Natural killer cell (primary cell): Measurements from ENCODE around the gene FOXI1. TPM values are rescaled to one million over a fixed set of nuclear protein-coding genes. Genes with fewer than 3 reads are reported as not detected.

Experiments
- ATAC-seq, 3 donors: fragments of 150-1000 bp in 2 of 3; fragments of 200-7000 bp in 1 of 3; cut with Tn5 transposase; 1 replicate in 1 of 3; 2 replicates in 2 of 3; pipeline ENCODE4 v1.10.0; 2021; ENCODE audit warnings: mild to moderate bottlenecking in 2 of 3, moderate library complexity in 2 of 3
- DNase-seq, 2 donors: peaks; one replicate each; pipeline versions ENCODE4 v3.0.0 to v3.0.0-alpha.2; 2013 to 2021; ENCODE audit warnings: mixed read lengths in 1 of 2
- H3K27ac ChIP-seq: one replicate; pipeline ENCODE4 v1.5.1; 2013; ENCODE audit warnings: mild to moderate bottlenecking, low read length
- H3K27me3 ChIP-seq: one replicate; pipeline ENCODE4 v1.6.1; 2013; ENCODE audit warnings: low read length; ENCODE audit not compliant: control insufficient read depth, insufficient read depth
- H3K36me3 ChIP-seq: one replicate; pipeline ENCODE4 v1.6.1; 2013; ENCODE audit warnings: low read length; ENCODE audit not compliant: control insufficient read depth, insufficient read depth
- H3K4me1 ChIP-seq: one replicate; pipeline ENCODE4 v1.6.1; 2013; ENCODE audit warnings: low read length; ENCODE audit not compliant: control insufficient read depth, insufficient read depth
- H3K4me3 ChIP-seq: one replicate; pipeline ENCODE4 v1.5.1; 2013; ENCODE audit warnings: low read length
- H3K9me3 ChIP-seq: one replicate; pipeline ENCODE4 v1.6.1; 2013; ENCODE audit warnings: low read length; ENCODE audit not compliant: control insufficient read depth, insufficient read depth
- H3K27ac Mint-ChIP-seq, 2 donors: one replicate each; pipeline ENCODE4 v1.8.0; 2022; ENCODE audit warnings: mild to moderate bottlenecking in 2 of 2, mixed read lengths in 2 of 2, moderate library complexity in 1 of 2
- H3K27me3 Mint-ChIP-seq, 2 donors: one replicate each; pipeline ENCODE4 v1.8.0; 2022; ENCODE audit warnings: low read depth in 2 of 2, mixed read lengths in 2 of 2
- H3K36me3 Mint-ChIP-seq: one replicate; pipeline ENCODE4 v1.8.0; 2022; ENCODE audit warnings: mixed read lengths
- H3K4me1 Mint-ChIP-seq, 2 donors: one replicate each; pipeline ENCODE4 v1.8.0; 2022; ENCODE audit warnings: mixed read lengths in 2 of 2
- H3K4me3 Mint-ChIP-seq: one replicate; pipeline ENCODE4 v1.8.0; 2022; ENCODE audit warnings: mild to moderate bottlenecking, moderate library complexity, mixed read lengths
- H3K9me3 Mint-ChIP-seq, 2 donors: one replicate each; pipeline ENCODE4 v1.8.0; 2022; ENCODE audit warnings: mixed read lengths in 2 of 2
- WGBS: methylation state at CpG from one replicate; pipeline ENCODE4 v1.1.7; 2013; ENCODE audit warnings: missing lambda C conversion rate; ENCODE audit not compliant: insufficient coverage; 5-methylcytosine and 5-hydroxymethylcytosine counted together
- intact Hi-C: fragments of 100-400 bp; cut with micrococcal nuclease; formaldehyde crosslinking; loops from one replicate; pipeline ENCODE4 v1.14.2; 2022
- total RNA-seq, 4 donors: library from RNA; stranded (reverse); fragments of 120-200 nt in 1 of 4; gene quantifications; one replicate each; pipeline versions ENCODE4 v1.2.3 to v1.2.4, GENCODE V29; 2013 to 2022
- TF ChIP-seq, protein P1 (sequence below): fragments of 200-600 bp; IDR thresholded peaks from one replicate; pipeline ENCODE4 v1.8.0; 2022; ENCODE audit warnings: antibody characterized with exemption

Gene FOXI1
- total RNA-seq, 3 donors from 2014 or later (not counting 1 experiment from before 2014, with no cell fraction given): 0.18 TPM; not detected in 2

GRCh38 chr5:170070556-170071412 is 34.9 kb upstream of the FOXI1 start:
- Mint-ChIP-seq H3K4me3 (no peak overlapping the region), H3K9me3 (no peaks in the 10 kb centered on the region), H3K27ac (peak overlapping the region in 1 of 2 donors; percentile 16), H3K36me3 (peaks cover 15% of the 10 kb centered on the region), H3K4me1 (peaks cover 0 to 8% of the 10 kb centered on the region in 2 donors), H3K27me3 (no peaks in the 10 kb centered on the region)
- no peaks in the 10 kb centered on the region for H3K27me3 ChIP-seq
- no peaks in the 10 kb centered on the region for H3K9me3 ChIP-seq
- TF ChIP-seq, protein P1, sequence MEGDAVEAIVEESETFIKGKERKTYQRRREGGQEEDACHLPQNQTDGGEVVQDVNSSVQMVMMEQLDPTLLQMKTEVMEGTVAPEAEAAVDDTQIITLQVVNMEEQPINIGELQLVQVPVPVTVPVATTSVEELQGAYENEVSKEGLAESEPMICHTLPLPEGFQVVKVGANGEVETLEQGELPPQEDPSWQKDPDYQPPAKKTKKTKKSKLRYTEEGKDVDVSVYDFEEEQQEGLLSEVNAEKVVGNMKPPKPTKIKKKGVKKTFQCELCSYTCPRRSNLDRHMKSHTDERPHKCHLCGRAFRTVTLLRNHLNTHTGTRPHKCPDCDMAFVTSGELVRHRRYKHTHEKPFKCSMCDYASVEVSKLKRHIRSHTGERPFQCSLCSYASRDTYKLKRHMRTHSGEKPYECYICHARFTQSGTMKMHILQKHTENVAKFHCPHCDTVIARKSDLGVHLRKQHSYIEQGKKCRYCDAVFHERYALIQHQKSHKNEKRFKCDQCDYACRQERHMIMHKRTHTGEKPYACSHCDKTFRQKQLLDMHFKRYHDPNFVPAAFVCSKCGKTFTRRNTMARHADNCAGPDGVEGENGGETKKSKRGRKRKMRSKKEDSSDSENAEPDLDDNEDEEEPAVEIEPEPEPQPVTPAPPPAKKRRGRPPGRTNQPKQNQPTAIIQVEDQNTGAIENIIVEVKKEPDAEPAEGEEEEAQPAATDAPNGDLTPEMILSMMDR: no peak
- DNase-seq (peak in 1 of 2 donors; percentile 16), ATAC-seq (peak in 1 of 3 donors; percentile 26)
- peaks cover 65% of the 10 kb centered on the region for H3K36me3 ChIP-seq
- intact Hi-C loops: no loop called here
- H3K4me3 ChIP-seq: no peak overlapping the region
- no peaks in the 10 kb centered on the region for H3K4me1 ChIP-seq
- 96% methylated on average over 14 of the region's 14 CpGs for WGBS
- H3K27ac ChIP-seq: no peak overlapping the region

- Mint-ChIP-seq H3K9me3 (no peaks in the 10 kb centered on the region), H3K27ac (no peak overlapping the region), H3K27me3 (no peaks in the 10 kb centered on the region), H3K4me3 (no peak overlapping the region), H3K36me3 (peaks cover 15% of the 10 kb centered on the region), H3K4me1 (peaks cover 0 to 8% of the 10 kb centered on the region in 2 donors)
- Histone ChIP-seq H3K27ac (no peak overlapping the region), H3K36me3 (peaks cover 74% of the 10 kb centered on the region), H3K4me1 (no peaks in the 10 kb centered on the region), H3K9me3 (no peaks in the 10 kb centered on the region), H3K27me3 (no peaks in the 10 kb centered on the region), H3K4me3 (no peak overlapping the region)
- intact Hi-C loops: no loop called here
- ATAC-seq (no peak), DNase-seq (no peak)
- TF ChIP-seq, protein P1: no peak
- no CpG with 5 or more reads among the region's 2 CpGs for WGBS
These were observed 33.9 kb upstream of the FOXI1 start for GRCh38 chr5:170071748-170072147.

- intact Hi-C loops: no loop called here
- H3K27ac ChIP-seq: no peak overlapping the region
- Mint-ChIP-seq H3K27me3 (no peaks in the 10 kb centered on the region), H3K4me3 (no peak overlapping the region), H3K4me1 (peaks cover 0 to 8% of the 10 kb centered on the region in 2 donors), H3K27ac (peak overlapping the region; percentile 3 to 5), H3K9me3 (no peaks in the 10 kb centered on the region), H3K36me3 (peaks cover 16% of the 10 kb centered on the region)
- no peaks in the 10 kb centered on the region for H3K27me3 ChIP-seq
- ATAC-seq (no peak), DNase-seq (no peak)
- no peaks in the 10 kb centered on the region for H3K4me1 ChIP-seq
- H3K4me3 ChIP-seq: no peak overlapping the region
- no peaks in the 10 kb centered on the region for H3K9me3 ChIP-seq
- WGBS: 98% methylated on average over 7 of the region's 7 CpGs
- peaks cover 77% of the 10 kb centered on the region for H3K36me3 ChIP-seq
- TF ChIP-seq, protein P1: no peak
These were observed 30.0 kb upstream of the FOXI1 start for GRCh38 chr5:170075696-170076095.
